AG04450 (cell line): ENCODE data around the gene UXT. TPM values are rescaled to one million over a fixed set of nuclear protein-coding genes. Genes with fewer than 3 reads are reported as not detected.

ENCODE experiments used
- CTCF ChIA-PET: fragments of 300-600, 350-600 bp; formaldehyde crosslinking; extraction: SDS; loops from one replicate; lab custom pipeline; 2022; ENCODE audit warnings: antibody characterized with exemption, inconsistent platforms; lab: Charles Lee
- POLR2A ChIA-PET: fragments of 350-600 bp; formaldehyde crosslinking; extraction: SDS; loops from one replicate; lab custom pipeline; 2021; ENCODE audit warnings: antibody characterized with exemption, inconsistent platforms; lab: Yijun Ruan, JAX
- DNase-seq: peaks from one replicate; pipeline ENCODE4 v3.0.0-alpha.2; 2011; ENCODE audit warnings: low read depth, low spot score
- H3K27ac ChIP-seq: one replicate; pipeline ENCODE4 v1.5.1; 2012; ENCODE audit warnings: low read depth, low read length, control low read depth
- H3K27me3 ChIP-seq: one replicate; pipeline ENCODE4 v1.6.0; 2012; ENCODE audit warnings: low read length; ENCODE audit not compliant: control insufficient read depth, insufficient read depth
- H3K4me3 ChIP-seq: 2 replicates; pipeline ENCODE4 v1.5.1; 2011; ENCODE audit warnings: mild to moderate bottlenecking, low read depth, low read length, control low read depth
- H3K9me3 ChIP-seq: 2 replicates; pipeline ENCODE4 v1.5.1; 2012; ENCODE audit warnings: low read length; ENCODE audit not compliant: control insufficient read depth, insufficient read depth
- CTCF ChIP-seq: IDR thresholded peaks from 2 replicates; pipeline ENCODE4 v1.5.1; 2011; ENCODE audit warnings: low read depth, low read length, control low read depth, inconsistent platforms
- polyA plus RNA-seq: library from polyadenylated mRNA; depleted of rRNA; stranded (reverse); fragments of >200 nt; gene quantifications from 2 replicates; pipeline ENCODE4 v1.2.3, GENCODE V29; 2011

The UXT gene
- polyA plus RNA-seq, 1 experiment, result 96.1 TPM

GRCh38 chrX:47629419-47630200 lies 29.4 kb downstream of the UXT start, which contains the start of gene CFP:
CFP (minus strand) TSS chrX:47629930; CDS start chrX:47629844, 86 bp downstream.
- CTCF ChIA-PET, result interaction anchor here (0.7 to 1.3 kb wide), 2 partner anchors 14 to 398 kb away, joined by 3 to 7 read pairs; no protein-coding TSS in a partner anchor
- Histone ChIP-seq H3K27ac (no peak within 1 kb of the TSS), H3K4me3 (no peak within 1 kb of the TSS), H3K27me3 (no peaks in the 10 kb centered on the region), H3K9me3 (no peaks in the 10 kb centered on the region)
- TF ChIP-seq CTCF, result no peak
- no peak for DNase-seq
- POLR2A ChIA-PET, result no interaction called here

- Histone ChIP-seq H3K27ac (no peak overlapping the region), H3K4me3 (no peak overlapping the region), H3K27me3 (no peaks in the 10 kb centered on the region), H3K9me3 (no peaks in the 10 kb centered on the region)
- CTCF ChIA-PET, result interaction anchor here (1.3 kb wide), 1 partner anchor 15 kb away, joined by 7 read pairs; no protein-coding TSS in a partner anchor
- no peak for TF ChIP-seq CTCF
- POLR2A ChIA-PET, result no interaction called here
- no peak for DNase-seq
Observed at GRCh38 chrX:47628982-47629381, 30.0 kb downstream of the UXT start.

GRCh38 chrX:47625365-47625764 lies 33.6 kb downstream of the UXT start:
- no peak overlapping the region for H3K4me3 ChIP-seq
- no peak for TF ChIP-seq CTCF
- H3K9me3 ChIP-seq, result no peaks in the 10 kb centered on the region
- ChIA-PET CTCF (interaction anchor here (1.8 kb wide), 1 partner anchor 19 kb away, joined by 12 read pairs; no protein-coding TSS in a partner anchor), POLR2A (interaction anchor here (0.6 kb wide), 1 partner anchor 43 kb away, joined by 4 read pairs; the partner anchor contains the start of gene TIMP1)
- DNase-seq, result no peak
- no peaks in the 10 kb centered on the region for H3K27me3 ChIP-seq
- no peak overlapping the region for H3K27ac ChIP-seq

GRCh38 chrX:47623540-47624027 lies 35.4 kb downstream of the UXT start:
- CTCF ChIA-PET, result interaction anchor here (0.6 to 1.8 kb wide), 2 partner anchors 20 to 21 kb away, joined by 3 to 12 read pairs; no protein-coding TSS in a partner anchor
- peak; percentile 32 for DNase-seq
- H3K27me3 ChIP-seq, result no peaks in the 10 kb centered on the region
- POLR2A ChIA-PET, result interaction anchor here (1.0 to 1.1 kb wide), 2 partner anchors 25 to 42 kb away, joined by 3 read pairs; partner anchors contain the start of gene TIMP1
- TF ChIP-seq CTCF, result no peak
- no peak overlapping the region for H3K27ac ChIP-seq
- H3K4me3 ChIP-seq, result peak overlapping the region; percentile 53
- H3K9me3 ChIP-seq, result no peaks in the 10 kb centered on the region

- Histone ChIP-seq H3K27ac (no peak overlapping the region), H3K27me3 (no peaks in the 10 kb centered on the region), H3K4me3 (no peak overlapping the region), H3K9me3 (no peaks in the 10 kb centered on the region)
- CTCF ChIA-PET, result no interaction called here
- TF ChIP-seq CTCF, result no peak
- POLR2A ChIA-PET, result no interaction called here
- no peak for DNase-seq
Observed at GRCh38 chrX:47621851-47622250, 37.1 kb downstream of the UXT start.
